Islet of Langerhans (tissue), 1 donor: ENCODE data around the gene PTPRU.
"Not testable (repeated sequence)": the region's sequence is repeated elsewhere in the genome, so short reads cannot be mapped to it uniquely, and the experiment has no call there.

Experiments used
- FAIRE-seq: peaks from one replicate; lab custom pipeline; 2011; peaks lifted over from hg19 to GRCh38; lab: Jason Lieb, UNC

PTPRU gene

DNA sequence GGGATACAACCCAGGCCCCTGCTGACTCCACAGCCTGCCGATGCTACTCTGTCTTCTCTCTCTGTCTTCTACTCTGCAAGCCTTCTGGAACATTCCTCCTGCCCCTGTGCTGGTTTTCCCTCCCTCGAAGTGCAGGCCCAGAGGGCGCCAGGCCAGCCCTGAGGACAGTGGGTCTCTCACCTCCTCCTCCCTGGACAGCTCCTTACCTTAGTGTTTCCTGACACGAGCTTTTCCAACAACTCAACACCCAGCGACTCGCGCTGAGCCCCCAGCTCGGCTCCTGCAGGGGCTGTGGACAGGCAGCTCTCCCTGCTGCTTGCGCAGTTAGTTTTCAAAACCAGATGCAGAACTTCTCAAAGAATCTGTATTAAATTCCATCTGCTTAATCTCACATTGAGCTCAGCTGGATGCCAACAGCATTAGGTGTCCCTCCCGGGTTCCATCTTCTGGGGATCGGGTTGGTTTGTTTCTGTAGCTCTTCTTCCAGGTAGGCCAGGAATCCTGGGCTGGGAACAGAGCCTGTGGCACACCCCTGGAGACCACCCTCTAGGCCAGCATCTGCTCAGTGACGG is 54.2 kb downstream of the PTPRU start:
- no peak for FAIRE-seq

DNA sequence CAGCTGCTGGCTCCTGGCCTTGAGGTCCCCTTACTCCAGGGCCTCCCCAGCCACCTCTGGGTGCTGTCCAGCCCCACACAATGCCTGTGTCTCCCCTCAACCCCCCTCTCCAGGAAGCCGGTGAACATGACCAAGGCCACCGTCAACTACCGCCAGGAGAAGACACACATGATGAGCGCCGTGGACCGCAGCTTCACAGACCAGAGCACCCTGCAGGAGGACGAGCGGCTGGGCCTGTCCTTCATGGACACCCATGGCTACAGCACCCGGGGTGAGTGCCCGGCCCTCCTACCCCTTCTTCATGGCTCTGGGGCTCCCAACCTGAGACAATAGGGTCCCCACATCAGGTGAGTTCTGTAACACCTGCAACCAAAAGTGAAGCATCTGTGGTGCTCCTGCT is 55.4 kb downstream of the PTPRU start:
- FAIRE-seq: no peak

DNA sequence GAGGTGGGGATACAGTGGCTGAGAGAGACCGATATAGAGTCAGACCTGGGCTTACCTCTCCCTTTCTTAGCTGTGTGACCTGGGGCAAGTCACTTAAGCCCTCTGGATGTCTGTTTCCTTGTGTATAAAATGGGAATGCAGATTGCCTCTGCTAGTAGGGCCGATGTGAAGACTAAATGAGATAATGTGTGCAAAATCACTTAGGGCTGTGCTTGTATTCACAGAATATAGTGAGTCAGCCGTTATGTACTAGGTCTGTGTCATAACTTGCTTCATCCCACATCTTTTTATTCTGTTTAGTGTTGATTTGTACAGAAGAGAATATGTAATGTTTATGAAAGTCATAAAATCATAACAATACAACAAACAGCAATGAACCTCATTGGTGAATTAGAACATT is 56.0 kb downstream of the PTPRU start:
- FAIRE-seq: no peak

DNA sequence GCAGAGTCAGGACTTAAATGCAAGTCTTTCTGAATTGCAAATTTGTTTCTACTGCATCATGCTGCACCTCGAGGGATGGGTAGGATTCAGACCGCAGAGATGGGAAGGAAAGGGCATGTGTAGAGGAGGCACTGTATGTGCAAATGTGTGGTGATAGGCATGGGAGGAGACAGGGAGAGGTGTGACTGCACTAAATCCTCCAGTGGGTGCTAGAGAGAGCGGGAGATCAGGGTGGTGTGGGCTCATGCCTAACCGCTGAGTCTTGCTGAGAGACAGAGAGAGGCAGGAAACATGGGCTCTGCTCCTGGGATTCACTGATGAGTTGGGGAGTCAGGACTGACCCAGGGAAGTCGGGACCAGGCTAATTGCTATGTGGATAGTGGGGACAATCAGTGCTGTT is 61.1 kb downstream of the PTPRU start:
- FAIRE-seq: no peak

DNA sequence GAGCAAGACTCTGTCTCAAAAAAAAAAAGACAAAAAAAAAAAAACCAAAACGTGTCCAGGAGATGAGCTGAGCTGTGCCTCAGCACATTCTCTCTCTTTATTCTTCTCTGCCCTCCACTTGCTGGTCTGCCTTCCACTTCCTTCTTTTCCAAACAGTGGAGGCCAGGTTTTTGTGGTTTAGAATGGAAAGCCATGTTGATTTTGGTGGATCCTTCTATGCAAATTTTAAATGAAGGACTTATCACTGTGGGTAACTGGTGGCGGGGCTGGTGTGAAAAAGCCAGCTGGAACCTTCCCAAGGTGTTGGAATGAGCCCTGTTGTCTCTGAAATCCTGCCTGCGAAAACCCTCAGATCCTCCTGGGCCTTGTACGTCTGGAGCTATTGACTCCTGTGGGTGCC is 61.9 kb downstream of the PTPRU start:
- FAIRE-seq: no peak

DNA sequence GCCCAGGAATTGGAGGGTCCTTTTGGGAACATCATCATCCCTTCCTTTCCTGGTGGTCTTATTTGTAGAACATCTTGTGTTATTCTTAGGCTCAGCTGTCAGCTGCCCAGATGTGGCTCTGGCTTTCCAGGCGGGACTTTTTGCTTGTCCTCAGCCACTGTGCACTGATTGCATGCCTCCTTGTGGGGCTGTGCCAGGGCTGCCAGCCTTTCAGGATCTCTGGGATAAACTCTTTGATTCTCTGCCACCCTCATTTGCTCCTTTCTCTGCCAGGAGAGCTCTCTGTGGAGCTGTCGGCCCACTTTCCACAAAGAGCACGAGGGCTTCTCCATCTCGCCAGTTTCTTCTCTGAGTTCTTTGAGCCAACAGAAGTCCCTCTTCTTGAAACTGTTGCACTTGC is 63.1 kb downstream of the PTPRU start:
- no peak for FAIRE-seq

DNA sequence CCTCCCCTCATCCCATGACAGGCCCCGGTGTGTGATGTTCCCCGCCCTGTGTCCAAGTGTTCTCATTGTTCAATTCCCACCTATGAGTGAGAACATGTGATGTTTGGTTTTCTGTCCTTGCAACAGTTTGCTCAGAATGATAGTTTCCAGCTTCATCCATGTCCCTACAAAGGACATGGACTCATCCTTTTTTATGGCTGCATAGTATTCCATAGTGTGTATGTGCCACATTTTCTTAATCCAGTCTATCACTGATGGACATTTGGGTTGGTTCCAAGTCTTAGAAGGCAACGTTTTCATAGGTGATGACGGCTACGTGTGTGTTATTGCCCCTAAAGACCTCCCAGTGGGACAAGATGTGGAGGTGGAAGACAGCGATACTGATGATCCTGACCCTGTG is 65.4 kb downstream of the PTPRU start:
- not testable (repeated sequence) for FAIRE-seq

DNA sequence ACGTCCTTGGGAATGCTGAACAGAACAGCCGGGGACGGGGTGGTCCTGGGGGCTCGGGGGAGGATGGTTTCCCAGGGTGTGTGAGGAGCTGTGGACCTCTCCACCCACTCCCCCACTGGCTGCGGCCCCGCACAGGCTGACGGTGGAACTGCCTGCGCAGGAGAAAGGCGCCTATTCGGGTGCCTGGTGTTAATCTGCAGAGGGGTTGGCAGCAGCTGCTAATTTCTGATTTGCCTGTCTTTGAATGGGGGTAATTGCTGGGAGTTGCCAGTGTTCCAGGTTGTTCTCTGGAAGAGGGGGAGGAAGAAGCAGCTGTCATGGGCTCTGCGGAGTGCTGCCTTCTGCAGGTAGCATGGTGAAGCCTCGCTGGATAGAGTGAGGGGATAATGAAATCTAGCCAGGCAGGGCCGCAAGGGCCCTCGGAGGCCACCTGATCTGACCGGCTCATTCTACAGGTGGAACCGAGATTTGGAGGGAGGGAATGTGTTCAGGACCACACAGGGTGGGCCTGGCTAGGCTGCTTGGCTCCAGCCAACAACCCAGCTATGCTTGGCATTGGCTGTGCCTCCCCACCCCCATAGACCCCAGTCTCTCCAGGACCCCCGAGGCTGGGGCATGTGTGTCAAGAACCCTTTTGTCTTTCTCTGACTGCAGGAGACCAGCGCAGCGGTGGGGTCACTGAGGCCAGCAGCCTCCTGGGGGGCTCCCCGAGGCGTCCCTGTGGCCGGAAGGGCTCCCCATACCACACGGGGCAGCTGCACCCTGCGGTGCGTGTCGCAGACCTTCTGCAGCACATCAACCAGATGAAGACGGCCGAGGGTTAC is 67.1 kb downstream of the PTPRU start:
- no peak for FAIRE-seq

DNA sequence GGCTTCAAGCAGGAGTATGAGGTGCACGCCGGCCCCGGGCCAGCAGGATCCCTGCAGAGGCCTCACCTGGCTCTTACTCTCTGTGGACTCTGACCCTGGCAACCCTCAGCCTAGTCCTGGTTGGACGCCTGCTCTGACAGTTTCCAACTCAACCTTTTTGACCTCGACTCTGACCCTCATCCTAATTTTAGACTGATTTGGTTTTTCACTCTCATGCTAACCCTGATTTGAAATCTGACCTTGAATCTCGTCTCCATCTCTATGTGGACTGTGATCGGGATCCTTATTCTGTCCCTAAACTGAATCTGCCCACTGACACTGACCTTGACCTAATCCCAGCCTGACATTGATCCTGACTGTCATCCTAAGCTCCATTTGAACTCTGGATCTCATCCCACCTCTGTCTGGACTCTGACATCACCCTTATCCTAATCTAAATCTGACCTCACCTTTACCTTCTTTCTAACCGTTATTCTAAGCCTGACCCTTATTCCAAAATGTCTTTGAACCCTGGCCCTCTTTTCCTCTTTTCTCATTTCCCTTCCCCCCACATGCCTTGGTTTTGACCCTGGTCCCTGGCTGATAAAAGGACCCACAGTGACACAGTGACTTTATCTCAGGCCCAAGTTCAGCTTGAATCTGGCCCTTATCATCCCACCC is 67.8 kb downstream of the PTPRU start:
- FAIRE-seq: no peak

DNA sequence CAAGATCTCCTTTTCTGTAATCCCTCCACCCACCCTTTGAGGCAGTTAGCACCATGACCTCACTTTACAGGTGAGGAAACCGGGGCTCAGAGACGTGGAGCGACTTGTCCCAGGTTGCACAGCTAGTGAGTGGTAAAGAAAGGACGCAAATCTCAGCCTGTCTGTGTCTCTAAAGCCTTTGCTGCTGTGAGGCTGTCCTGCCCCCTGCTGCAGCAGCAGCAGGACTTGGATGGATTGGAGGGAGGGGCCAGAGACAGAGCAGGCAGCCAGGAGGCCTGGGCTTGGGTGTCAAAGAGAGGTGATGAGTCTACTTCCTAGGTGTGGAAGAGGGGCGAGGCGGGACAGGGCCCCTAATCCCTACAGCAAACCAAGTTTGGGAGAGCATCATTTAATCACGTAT is 69.6 kb downstream of the PTPRU start:
- FAIRE-seq: no peak

DNA sequence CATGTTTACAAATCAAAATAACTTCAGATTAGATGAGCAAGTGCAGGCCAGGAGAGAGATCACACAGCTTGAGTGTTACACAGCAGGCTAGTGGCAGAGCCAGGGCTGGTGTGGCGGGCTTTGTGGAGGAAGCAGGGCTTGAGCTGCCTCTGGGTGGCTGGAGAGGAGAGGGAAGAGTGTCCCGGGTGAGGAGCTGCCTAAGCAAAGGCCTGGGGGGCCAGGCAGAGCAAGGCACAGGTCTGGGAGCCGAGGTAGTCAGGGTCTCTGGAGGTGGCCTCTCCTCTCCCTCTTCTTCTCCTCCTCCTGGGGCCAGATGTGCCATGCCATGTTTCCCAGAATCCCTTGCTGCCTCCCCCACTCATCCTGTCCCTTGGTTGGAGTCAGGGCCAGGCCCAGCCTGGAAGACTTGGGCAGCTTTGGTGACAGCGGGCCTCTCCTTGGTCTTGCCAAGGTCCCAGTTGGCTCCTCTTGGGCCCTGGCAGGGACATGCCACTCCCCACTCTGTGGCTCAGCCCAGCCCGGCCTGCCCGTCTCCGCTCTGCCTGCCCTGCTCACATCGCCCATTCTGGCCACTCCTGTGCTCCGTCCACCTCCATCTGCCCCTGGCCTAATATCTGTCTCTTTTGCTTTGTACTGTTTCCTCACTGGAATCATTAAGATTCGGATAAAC is 70.3 kb downstream of the PTPRU start:
- FAIRE-seq: no peak

DNA sequence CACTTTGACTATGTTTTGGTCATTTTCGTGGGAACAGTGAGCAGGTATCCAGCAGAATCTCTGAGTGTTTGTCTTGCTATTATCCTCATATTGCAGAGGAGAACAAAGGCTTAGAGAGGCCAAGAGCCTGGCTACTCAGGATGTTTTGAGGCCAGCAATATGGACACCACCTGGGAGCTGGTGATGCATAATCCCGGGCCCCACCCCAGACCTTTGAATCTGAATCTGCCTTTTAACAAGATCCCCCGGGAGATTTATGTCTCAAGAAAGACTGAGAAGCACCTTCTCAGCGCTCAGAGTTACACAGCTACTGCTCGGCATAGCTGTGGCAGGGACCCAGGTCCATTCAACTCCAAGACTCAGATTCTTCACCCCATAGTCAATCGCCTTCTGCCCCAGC is 72.8 kb downstream of the PTPRU start:
- FAIRE-seq: no peak

DNA sequence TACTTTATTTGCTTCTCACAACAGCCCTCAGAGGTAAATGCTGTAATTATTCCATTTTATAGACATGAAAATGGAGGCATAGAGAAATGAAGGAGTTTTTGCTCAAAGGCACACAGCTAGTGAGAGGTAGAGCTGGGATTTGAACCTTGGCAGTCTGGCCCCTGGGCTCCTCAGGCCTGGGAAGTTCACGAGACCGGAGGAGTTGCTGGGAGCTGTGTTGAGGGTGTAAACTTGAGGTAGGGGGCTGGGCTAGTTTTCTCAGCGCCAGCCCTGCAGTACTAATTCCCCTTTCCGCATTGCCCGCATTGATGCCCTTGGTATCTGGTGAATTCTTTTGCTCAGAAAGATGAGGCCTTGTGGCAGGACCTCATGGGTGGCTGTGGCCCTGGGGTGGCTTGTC is 73.3 kb downstream of the PTPRU start:
- no peak for FAIRE-seq

DNA sequence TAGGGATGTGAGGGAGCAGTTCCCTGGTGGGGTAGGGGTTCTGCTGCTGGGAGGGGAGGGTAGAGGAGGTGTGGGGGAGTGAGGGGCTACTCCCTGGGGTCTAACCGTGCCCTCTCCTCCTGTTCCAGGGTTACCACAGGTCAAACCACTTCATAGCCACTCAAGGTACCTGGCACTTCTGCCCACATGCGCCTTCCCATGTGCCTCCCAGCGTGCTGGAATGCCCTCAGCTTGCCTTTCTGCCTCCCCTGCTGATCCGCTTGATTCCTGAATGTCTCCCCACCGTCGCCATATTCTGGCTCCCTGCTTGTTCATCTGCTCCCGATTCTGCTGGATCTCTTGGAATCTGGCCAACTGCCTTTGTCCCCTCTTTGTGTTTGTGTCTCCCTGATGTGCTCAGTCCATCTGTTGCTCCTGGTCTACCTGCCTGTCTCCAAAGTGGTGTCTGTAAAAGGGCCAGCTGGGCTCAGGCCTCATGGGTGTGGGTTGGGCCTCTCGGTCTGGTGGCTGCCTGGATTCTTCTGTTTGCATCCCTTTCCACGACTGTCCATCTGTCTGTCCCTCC is 74.4 kb downstream of the PTPRU start:
- no peak for FAIRE-seq

DNA sequence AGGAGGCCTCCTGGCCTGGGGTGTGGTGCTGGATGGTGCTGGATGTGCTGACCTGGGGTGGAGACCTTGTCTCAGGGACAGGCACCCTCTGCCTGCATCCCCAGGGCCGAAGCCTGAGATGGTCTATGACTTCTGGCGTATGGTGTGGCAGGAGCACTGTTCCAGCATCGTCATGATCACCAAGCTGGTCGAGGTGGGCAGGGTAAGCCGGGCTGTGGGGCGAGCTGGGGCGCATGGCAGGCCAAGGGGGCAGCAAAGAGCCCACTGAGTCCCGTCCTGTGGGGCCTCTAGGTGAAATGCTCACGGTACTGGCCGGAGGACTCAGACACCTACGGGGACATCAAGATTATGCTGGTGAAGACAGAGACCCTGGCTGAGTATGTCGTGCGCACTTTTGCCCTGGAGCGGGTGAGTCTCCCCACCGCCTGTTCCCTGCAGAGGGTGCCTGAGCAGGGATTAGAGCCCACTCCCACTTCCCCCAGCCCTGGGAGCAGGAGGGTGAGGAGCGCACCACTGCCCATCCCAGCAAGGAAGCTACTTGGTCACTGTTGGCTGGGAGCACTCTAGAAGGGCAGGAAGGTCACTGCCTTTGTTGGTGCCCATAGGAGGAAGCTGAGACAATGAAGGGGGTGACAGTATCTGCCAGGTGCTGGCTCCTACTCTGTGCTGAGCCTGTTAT is 75.2 kb downstream of the PTPRU start:
- FAIRE-seq: no peak

DNA sequence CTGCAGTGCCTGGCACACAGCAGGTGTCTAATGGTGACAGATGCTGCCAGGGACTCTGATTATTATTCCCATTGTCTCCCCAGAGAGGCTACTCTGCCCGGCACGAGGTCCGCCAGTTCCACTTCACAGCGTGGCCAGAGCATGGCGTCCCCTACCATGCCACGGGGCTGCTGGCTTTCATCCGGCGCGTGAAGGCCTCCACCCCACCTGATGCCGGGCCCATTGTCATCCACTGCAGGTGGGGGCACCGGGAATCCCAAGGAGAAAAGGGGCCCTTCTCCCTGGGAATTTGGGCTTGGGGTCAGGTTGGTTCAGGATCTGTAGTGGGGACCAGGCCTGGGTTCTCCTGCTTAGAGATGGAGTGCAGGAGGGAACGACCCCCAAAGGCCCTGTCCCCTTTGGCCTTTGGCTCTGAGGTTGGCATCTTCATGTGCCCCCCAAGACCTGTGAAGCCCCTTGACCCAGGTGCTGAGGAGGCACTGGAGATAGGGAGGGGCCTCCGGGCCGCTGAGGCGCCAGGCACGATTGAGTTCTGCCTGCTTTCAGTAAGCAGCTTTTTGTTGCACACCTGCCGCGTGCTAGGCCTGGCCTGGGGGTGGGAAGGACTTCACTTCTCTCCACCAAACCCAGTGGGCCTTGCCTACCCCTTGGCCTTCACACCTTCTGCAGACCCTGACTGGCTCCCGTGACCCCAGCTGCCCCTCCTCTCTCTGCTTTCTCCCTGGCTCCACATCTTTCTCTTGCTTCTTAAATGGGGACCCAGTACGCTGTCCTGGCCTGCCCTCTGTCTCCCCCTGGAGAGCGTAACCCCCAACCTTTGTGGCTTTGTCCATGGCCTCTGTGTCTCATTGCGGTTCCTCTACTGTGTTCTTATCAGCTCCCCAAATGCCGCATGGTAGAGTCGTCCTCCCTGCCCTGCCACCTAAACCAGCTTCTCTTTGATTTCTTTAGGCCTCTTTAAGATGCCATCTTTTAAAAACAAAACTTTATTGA is 76.4 kb downstream of the PTPRU start:
- FAIRE-seq: no peak

DNA sequence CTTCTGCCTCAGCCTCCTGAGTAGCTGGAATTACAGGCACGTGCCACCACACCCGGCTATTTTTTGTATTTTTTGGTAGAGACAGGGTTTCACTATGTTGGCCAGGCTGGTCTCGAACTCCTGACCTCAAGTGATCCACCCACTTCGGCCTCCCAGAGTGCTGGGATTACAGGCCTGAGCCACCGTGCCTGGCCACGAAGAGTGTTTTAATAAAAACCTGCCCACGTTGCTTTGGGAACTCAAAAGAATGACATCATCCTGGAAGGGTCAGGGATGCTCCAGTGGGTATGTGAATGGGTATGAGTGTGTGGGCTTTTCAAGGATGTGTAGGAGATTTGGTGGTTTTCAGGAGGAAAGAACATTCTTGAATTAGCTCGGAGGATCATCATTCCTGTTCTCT is 78.4 kb downstream of the PTPRU start:
- not testable (repeated sequence) for FAIRE-seq

DNA sequence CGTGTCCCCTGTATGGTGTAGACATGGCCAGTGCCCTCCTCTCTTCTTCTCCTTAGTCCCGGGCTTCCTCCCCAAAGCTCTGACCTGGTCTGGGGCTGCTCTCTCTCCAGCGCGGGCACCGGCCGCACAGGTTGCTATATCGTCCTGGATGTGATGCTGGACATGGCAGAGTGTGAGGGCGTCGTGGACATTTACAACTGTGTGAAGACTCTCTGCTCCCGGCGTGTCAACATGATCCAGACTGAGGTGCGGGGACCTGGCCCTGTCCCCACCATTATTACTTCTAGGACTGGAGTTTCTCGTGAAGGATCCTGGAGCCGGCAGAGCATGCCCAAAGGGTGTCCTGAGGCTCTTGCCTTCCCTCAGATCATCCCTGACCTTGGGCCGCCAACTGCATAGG is 78.9 kb downstream of the PTPRU start:
- FAIRE-seq: no peak

DNA sequence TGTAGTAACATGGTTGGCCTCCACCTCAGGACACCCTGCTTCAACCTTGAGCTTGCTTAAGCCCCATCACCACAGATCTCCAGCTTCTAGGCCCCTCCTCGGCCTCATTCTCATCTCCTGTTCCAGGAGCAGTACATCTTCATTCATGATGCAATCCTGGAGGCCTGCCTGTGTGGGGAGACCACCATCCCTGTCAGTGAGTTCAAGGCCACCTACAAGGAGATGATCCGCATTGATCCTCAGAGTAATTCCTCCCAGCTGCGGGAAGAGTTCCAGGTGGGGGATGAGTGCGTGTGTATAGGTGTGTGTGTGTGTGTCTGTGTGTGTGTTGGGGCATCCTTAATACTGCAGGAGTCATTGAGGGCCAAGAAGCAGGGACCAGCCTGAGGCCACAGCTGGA is 79.6 kb downstream of the PTPRU start:
- no peak for FAIRE-seq

DNA sequence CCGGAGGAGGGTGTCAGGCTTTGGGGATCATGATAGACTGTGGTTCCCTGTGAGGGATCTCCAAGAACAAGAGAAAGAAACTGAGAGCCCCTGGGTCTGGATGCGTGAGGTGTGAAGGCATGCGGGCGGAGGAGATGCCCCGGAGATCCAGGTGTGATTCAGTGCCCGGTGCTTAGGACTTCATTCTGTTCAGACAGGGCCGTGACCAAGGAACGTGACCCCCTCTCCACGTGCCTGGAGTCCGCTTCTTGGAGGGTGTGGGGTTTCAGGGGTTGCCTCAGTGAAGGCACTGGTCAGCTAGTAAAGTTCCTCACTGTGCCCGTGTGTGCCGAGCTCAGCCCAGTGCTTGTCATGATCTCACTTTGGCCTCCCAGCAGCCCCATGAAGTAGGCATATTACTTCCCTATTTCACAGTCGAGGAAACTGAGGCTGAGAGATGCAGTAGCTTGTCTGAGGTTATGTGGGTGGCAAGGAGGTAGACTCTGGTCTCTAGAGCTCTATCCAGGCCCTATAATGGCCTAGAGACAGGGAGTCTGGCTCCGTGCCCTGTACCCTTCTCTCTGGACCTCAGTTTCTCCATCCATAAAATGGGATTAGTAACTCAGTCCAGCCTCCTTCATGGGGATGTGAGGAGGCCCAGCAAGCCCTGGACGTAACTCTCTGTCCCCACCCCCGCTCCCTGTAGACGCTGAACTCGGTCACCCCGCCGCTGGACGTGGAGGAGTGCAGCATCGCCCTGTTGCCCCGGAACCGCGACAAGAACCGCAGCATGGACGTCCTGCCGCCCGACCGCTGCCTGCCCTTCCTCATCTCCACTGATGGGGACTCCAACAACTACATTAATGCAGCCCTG is 81.0 kb downstream of the PTPRU start:
- no peak for FAIRE-seq
